ENCODE results near the gene GPS1.

GPS1 gene

GRCh38 chr17:82047379-82047778 lies 4.3 kb upstream of the GPS1 start:
- no peak for DNase-seq

- no peak for DNase-seq
These were observed 3.7 kb upstream of the GPS1 start for GRCh38 chr17:82047914-82048570.

GRCh38 chr17:82048571-82048971 lies 3.1 kb upstream of the GPS1 start:
- no peak for DNase-seq

GRCh38 chr17:82049106-82049505 lies 2.6 kb upstream of the GPS1 start:
- no peak for DNase-seq

GRCh38 chr17:82049521-82049971 lies 2.2 kb upstream of the GPS1 start:
- no peak for DNase-seq

GRCh38 chr17:82050152-82050760 lies 1.4 kb upstream of the GPS1 start:
- DNase-seq: no peak

- DNase-seq: no peak
These were observed 697 bp upstream of the GPS1 start for GRCh38 chr17:82050761-82051641.

- DNase-seq: no peak
These were observed 951 bp downstream of the GPS1 start for GRCh38 chr17:82052638-82053059.

GRCh38 chr17:82053130-82053529 lies 1.4 kb downstream of the GPS1 start:
- no peak for DNase-seq

- no peak for DNase-seq
These were observed 2.0 kb downstream of the GPS1 start for GRCh38 chr17:82053556-82054263.

GRCh38 chr17:82054351-82055022 lies 2.8 kb downstream of the GPS1 start:
- DNase-seq: no peak

- no peak for DNase-seq
These were observed 3.6 kb downstream of the GPS1 start for GRCh38 chr17:82055023-82055964.

GRCh38 chr17:82055965-82056728 lies 4.4 kb downstream of the GPS1 start:
- no peak for DNase-seq

GRCh38 chr17:82056729-82057621 lies 5.3 kb downstream of the GPS1 start:
- DNase-seq: no peak

GRCh38 chr17:82058230-82058854 lies 6.6 kb downstream of the GPS1 start:
- no peak for DNase-seq

- DNase-seq: no peak
These were observed 7.2 kb downstream of the GPS1 start for GRCh38 chr17:82058855-82059249.

- no peak for DNase-seq
These were observed 7.7 kb downstream of the GPS1 start for GRCh38 chr17:82059272-82060000.

GRCh38 chr17:82060001-82060380 lies 8.3 kb downstream of the GPS1 start:
- no peak for DNase-seq

Data from bone marrow (tissue), 2 donors.